ENCODE data around the gene MGME1.

MGME1 gene

GRCh38 chr20:17928633-17929311 lies 40.0 kb upstream of the MGME1 start:
- TF ChIP-seq CTCF (IDR thresholded peaks at IDR 0.05; ENCODE audit: borderline replicate concordance, control extremely low read depth, extremely low read depth, insufficient read depth, missing control alignments): no peak
- DNase-seq (ENCODE audit: low spot score): no peak
- in situ Hi-C loops (cut with MboI; ENCODE audit: low sequenced_read_pairs, unreplicated experiment): no loop called here

- no peak for TF ChIP-seq CTCF (IDR thresholded peaks at IDR 0.05; ENCODE audit: borderline replicate concordance, control extremely low read depth, extremely low read depth, insufficient read depth, missing control alignments)
- in situ Hi-C loops (cut with MboI; ENCODE audit: low sequenced_read_pairs, unreplicated experiment): no loop called here
- DNase-seq (ENCODE audit: low spot score): no peak
Measured at GRCh38 chr20:17931513-17931912, 37.3 kb upstream of the MGME1 start.

- DNase-seq (ENCODE audit: low spot score): no peak
- no peak for TF ChIP-seq CTCF (IDR thresholded peaks at IDR 0.05; ENCODE audit: borderline replicate concordance, control extremely low read depth, extremely low read depth, insufficient read depth, missing control alignments)
- in situ Hi-C loops (cut with MboI; ENCODE audit: low sequenced_read_pairs, unreplicated experiment): no loop called here
Measured at GRCh38 chr20:17932396-17932795, 36.4 kb upstream of the MGME1 start.

GRCh38 chr20:17933121-17933520 lies 35.7 kb upstream of the MGME1 start:
- in situ Hi-C loops (cut with MboI; ENCODE audit: low sequenced_read_pairs, unreplicated experiment): no loop called here
- no peak for DNase-seq (ENCODE audit: low spot score)
- no peak for TF ChIP-seq CTCF (IDR thresholded peaks at IDR 0.05; ENCODE audit: borderline replicate concordance, control extremely low read depth, extremely low read depth, insufficient read depth, missing control alignments)

DNA sequence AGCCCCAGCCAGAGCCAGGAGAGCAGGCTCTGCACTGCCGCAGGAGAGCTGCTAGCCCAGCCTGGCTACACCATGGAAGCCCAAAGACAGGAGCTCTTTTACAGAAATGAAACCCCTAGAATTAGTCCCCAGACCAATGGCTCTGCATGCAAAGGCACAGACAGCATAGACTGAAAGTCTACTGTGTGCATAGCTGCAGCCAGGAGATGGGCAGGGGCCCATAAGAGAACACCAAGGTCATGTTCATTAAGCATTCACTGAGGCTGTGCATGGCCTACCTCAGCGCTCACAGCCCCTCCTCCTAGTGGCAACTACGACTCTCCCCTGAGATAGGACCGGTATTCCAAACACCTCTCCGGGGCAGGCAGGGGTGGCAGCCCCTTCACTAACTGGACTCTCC lies 35.1 kb upstream of the MGME1 start:
- DNase-seq (ENCODE audit: low spot score): no peak
- in situ Hi-C loops (cut with MboI; ENCODE audit: low sequenced_read_pairs, unreplicated experiment): no loop called here
- TF ChIP-seq CTCF (IDR thresholded peaks at IDR 0.05; ENCODE audit: borderline replicate concordance, control extremely low read depth, extremely low read depth, insufficient read depth, missing control alignments): no peak

GRCh38 chr20:17934141-17934862 lies 34.5 kb upstream of the MGME1 start:
- DNase-seq (ENCODE audit: low spot score): no peak
- TF ChIP-seq CTCF (IDR thresholded peaks at IDR 0.05; ENCODE audit: borderline replicate concordance, control extremely low read depth, extremely low read depth, insufficient read depth, missing control alignments): no peak
- in situ Hi-C loops (cut with MboI; ENCODE audit: low sequenced_read_pairs, unreplicated experiment): no loop called here
